Nephron progenitor cell (in vitro differentiated cells): Measurements from ENCODE around the gene ACOT13.
"Not testable (repeated sequence)": the region's sequence is repeated elsewhere in the genome, so short reads cannot be mapped to it uniquely, and the experiment has no call there.

Experiments
- DNase-seq: peaks from one replicate; pipeline ENCODE4 v3.0.0; 2021
- H3K27ac Mint-ChIP-seq: 2 replicates; pipeline ENCODE4 v1.8.0; 2021; ENCODE audit warnings: mild to moderate bottlenecking, moderate library complexity, mixed read lengths
- H3K27me3 Mint-ChIP-seq: 2 replicates; pipeline ENCODE4 v1.8.0; 2021; ENCODE audit warnings: mild to moderate bottlenecking, low read depth, mixed read lengths; ENCODE audit not compliant: poor library complexity
- H3K36me3 Mint-ChIP-seq: 2 replicates; pipeline ENCODE4 v1.8.0; 2021; ENCODE audit warnings: low read depth, mixed read lengths
- H3K4me1 Mint-ChIP-seq: 2 replicates; pipeline ENCODE4 v1.8.0; 2021; ENCODE audit warnings: mixed read lengths
- H3K4me3 Mint-ChIP-seq: 2 replicates; pipeline ENCODE4 v1.8.0; 2021; ENCODE audit warnings: mild to moderate bottlenecking, moderate library complexity, mixed read lengths
- H3K9me3 Mint-ChIP-seq: 2 replicates; pipeline ENCODE4 v1.8.0; 2021; ENCODE audit warnings: mild to moderate bottlenecking, moderate library complexity, mixed read lengths
- TF ChIP-seq, protein P1 (sequence below): fragments of 200-600 bp; sonication (generic); IDR thresholded peaks from 2 replicates; pipeline ENCODE4 v1.5.0; 2021; ENCODE audit warnings: antibody characterized with exemption

The ACOT13 gene

DNA sequence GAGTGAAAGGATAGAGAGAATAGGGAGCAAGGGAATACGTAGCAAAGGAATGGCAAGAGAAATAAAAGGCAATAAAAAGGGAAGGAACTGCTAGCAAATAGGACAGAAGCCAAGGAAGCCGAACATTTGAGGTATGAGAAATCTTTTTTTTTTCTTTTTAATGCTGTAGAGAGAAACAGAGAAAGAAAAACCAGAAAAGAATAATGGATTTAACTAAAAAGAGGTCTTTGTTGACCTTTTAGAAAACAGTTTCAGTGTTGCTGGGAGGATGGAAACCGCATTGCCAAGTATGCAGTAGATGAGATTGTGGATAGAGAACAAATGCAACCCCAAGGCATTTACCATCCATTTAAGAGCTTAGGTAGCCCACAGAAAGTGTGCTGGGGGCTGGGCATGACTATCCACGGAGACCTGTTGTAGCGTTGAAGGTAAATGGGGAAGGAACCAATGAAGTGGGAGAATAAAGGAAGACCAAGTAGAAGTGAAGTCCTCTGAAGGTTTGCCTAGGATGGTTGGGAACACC lies 75.4 kb downstream of the ACOT13 start:
- DNase-seq, result no peak
- peaks cover 3% of the 10 kb centered on the region for H3K27me3 Mint-ChIP-seq
- no peaks in the 10 kb centered on the region for H3K9me3 Mint-ChIP-seq
- no peak overlapping the region for H3K4me3 Mint-ChIP-seq
- TF ChIP-seq, protein P1, sequence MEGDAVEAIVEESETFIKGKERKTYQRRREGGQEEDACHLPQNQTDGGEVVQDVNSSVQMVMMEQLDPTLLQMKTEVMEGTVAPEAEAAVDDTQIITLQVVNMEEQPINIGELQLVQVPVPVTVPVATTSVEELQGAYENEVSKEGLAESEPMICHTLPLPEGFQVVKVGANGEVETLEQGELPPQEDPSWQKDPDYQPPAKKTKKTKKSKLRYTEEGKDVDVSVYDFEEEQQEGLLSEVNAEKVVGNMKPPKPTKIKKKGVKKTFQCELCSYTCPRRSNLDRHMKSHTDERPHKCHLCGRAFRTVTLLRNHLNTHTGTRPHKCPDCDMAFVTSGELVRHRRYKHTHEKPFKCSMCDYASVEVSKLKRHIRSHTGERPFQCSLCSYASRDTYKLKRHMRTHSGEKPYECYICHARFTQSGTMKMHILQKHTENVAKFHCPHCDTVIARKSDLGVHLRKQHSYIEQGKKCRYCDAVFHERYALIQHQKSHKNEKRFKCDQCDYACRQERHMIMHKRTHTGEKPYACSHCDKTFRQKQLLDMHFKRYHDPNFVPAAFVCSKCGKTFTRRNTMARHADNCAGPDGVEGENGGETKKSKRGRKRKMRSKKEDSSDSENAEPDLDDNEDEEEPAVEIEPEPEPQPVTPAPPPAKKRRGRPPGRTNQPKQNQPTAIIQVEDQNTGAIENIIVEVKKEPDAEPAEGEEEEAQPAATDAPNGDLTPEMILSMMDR, result no peak
- H3K4me1 Mint-ChIP-seq, result no peaks in the 10 kb centered on the region
- no peaks in the 10 kb centered on the region for H3K36me3 Mint-ChIP-seq
- H3K27ac Mint-ChIP-seq, result no peak overlapping the region

- Mint-ChIP-seq H3K27me3 (peaks cover 3% of the 10 kb centered on the region), H3K27ac (no peak overlapping the region), H3K4me3 (no peak overlapping the region), H3K4me1 (no peaks in the 10 kb centered on the region), H3K36me3 (no peaks in the 10 kb centered on the region), H3K9me3 (no peaks in the 10 kb centered on the region)
- no peak for DNase-seq
- TF ChIP-seq, protein P1, result no peak
Measured at GRCh38 chr6:24743265-24743943, 76.5 kb downstream of the ACOT13 start.

DNA sequence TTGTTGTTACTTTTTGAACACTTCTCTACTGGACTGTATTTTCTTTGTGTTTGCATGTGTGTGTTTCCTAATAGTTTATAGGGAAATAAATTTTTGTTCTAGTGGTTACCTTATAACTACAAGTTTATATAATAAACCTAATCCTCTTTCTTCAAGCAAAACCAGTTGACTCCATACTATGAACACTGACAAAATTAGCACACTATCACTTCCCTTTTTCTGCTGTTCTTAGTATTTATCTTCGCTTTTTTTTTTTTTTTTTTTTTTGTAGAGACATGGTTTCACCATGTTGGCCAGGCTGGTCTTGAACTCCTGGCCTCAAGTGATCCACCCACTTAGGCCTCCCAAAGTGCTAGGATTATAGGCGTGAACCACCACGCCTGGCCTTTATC lies 77.1 kb downstream of the ACOT13 start:
- Mint-ChIP-seq H3K4me1 (no peaks in the 10 kb centered on the region), H3K27me3 (peaks cover 3% of the 10 kb centered on the region), H3K36me3 (no peaks in the 10 kb centered on the region), H3K9me3 (no peaks in the 10 kb centered on the region), H3K27ac (no peak overlapping the region), H3K4me3 (no peak overlapping the region)
- DNase-seq, result no peak
- TF ChIP-seq, protein P1, result no peak

GRCh38 chr6:24744911-24745310 lies 78.0 kb downstream of the ACOT13 start:
- no peak overlapping the region for H3K27ac Mint-ChIP-seq
- H3K27me3 Mint-ChIP-seq, result peaks cover 3% of the 10 kb centered on the region
- no peak overlapping the region for H3K4me3 Mint-ChIP-seq
- H3K36me3 Mint-ChIP-seq, result no peaks in the 10 kb centered on the region
- TF ChIP-seq, protein P1, result no peak
- no peak for DNase-seq
- H3K4me1 Mint-ChIP-seq, result no peaks in the 10 kb centered on the region
- H3K9me3 Mint-ChIP-seq, result no peaks in the 10 kb centered on the region

DNA sequence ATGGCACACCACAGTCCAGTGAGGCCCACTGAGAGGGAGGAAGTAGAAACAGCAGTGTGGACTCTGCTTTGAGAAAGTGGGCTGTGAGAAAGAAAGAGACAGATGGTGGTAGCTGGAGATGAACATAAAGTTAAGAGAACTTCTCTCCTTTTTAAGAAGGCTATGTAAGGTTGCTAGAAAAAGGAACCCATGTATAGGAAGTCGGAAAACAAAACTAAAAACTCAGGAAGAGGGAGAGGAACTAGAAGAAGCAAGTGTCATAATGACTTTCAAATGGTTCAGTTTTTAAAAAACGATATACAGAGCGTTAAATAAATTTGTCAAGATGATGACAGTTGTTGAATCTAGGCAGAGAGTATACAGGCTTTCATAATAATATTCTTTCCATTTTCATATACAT lies 82.4 kb downstream of the ACOT13 start:
- H3K27ac Mint-ChIP-seq, result no peak overlapping the region
- no peak for DNase-seq
- H3K36me3 Mint-ChIP-seq, result no peaks in the 10 kb centered on the region
- TF ChIP-seq, protein P1, result no peak
- H3K4me1 Mint-ChIP-seq, result no peaks in the 10 kb centered on the region
- peaks cover 9% of the 10 kb centered on the region for H3K9me3 Mint-ChIP-seq
- H3K4me3 Mint-ChIP-seq, result no peak overlapping the region
- H3K27me3 Mint-ChIP-seq, result peaks cover 13% of the 10 kb centered on the region

- not testable (repeated sequence) for H3K36me3 Mint-ChIP-seq
Measured at GRCh38 chr6:24750878-24751277, 84.0 kb downstream of the ACOT13 start.

More at GRCh38 chr6:24750878-24751277, 84.0 kb downstream of the ACOT13 start:
- peaks cover 11% of the 10 kb centered on the region for H3K9me3 Mint-ChIP-seq
- not testable (repeated sequence) for DNase-seq, H3K4me1 Mint-ChIP-seq, H3K4me3 Mint-ChIP-seq, H3K27me3 Mint-ChIP-seq, H3K27ac Mint-ChIP-seq
